ENCODE results near the gene KDM6B.
"Not testable (repeated sequence)": the region's sequence is repeated elsewhere in the genome, so short reads cannot be mapped to it uniquely, and the experiment has no call there.

Gene KDM6B

DNA sequence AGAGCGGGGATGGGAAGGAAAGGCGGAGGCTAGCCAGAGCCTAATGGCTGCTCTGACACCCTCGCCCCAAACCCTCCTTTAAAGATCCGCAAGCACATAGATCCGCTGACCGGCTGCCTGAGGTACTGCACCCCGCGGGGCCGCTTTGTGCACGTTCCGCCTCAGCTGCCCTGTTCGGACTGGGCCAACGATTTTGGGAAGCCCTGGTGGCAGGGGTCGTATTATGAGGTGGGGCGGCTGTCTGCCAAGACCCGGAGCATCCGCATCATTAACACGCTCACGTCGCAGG, 24.4 kb downstream of the KDM6B start:
- H3K27me3 Mint-ChIP-seq (ENCODE audit: low read depth): peaks cover 3% of the 10 kb centered on the region
- no peaks in the 10 kb centered on the region for H3K9me3 Mint-ChIP-seq
- peaks cover 17% of the 10 kb centered on the region for H3K36me3 Mint-ChIP-seq (ENCODE audit: low read depth)
- TF ChIP-seq, protein P1, sequence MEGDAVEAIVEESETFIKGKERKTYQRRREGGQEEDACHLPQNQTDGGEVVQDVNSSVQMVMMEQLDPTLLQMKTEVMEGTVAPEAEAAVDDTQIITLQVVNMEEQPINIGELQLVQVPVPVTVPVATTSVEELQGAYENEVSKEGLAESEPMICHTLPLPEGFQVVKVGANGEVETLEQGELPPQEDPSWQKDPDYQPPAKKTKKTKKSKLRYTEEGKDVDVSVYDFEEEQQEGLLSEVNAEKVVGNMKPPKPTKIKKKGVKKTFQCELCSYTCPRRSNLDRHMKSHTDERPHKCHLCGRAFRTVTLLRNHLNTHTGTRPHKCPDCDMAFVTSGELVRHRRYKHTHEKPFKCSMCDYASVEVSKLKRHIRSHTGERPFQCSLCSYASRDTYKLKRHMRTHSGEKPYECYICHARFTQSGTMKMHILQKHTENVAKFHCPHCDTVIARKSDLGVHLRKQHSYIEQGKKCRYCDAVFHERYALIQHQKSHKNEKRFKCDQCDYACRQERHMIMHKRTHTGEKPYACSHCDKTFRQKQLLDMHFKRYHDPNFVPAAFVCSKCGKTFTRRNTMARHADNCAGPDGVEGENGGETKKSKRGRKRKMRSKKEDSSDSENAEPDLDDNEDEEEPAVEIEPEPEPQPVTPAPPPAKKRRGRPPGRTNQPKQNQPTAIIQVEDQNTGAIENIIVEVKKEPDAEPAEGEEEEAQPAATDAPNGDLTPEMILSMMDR (IDR thresholded peaks at IDR 0.05; ENCODE audit: unreplicated experiment in 3 of 3): peak; percentile 38 to 57 (median 45)
- no peak overlapping the region for H3K4me3 Mint-ChIP-seq
- no peak overlapping the region for H3K27ac Mint-ChIP-seq
- H3K4me1 Mint-ChIP-seq: peaks cover 14% of the 10 kb centered on the region

DNA sequence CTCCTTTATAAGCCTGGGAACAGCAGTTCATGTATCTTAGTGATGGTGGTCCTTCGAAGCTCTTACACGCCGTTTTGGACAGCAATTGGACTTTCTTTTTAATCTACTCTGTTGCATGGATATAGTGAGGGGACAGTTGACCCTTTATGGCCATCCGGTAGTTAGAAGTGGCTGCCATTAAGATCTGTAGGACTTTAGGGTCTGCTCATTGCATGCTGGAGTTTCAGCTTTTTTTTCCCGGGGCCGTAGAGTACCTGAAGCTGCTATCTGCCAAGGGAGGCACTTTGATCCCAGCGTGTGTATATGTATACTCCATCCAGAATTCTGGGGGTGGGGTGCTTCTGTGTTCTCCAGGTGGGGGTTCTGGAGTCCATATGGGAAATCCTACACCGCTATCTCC, 25.0 kb downstream of the KDM6B start:
- Mint-ChIP-seq H3K4me3 (no peak overlapping the region), H3K27me3 (ENCODE audit: low read depth) (peaks cover 3% of the 10 kb centered on the region), H3K36me3 (ENCODE audit: low read depth) (peaks cover 13% of the 10 kb centered on the region), H3K9me3 (no peaks in the 10 kb centered on the region), H3K4me1 (peaks cover 19% of the 10 kb centered on the region), H3K27ac (no peak overlapping the region)
- TF ChIP-seq, protein P1 (IDR thresholded peaks at IDR 0.05; ENCODE audit: unreplicated experiment in 3 of 3): no peak

DNA sequence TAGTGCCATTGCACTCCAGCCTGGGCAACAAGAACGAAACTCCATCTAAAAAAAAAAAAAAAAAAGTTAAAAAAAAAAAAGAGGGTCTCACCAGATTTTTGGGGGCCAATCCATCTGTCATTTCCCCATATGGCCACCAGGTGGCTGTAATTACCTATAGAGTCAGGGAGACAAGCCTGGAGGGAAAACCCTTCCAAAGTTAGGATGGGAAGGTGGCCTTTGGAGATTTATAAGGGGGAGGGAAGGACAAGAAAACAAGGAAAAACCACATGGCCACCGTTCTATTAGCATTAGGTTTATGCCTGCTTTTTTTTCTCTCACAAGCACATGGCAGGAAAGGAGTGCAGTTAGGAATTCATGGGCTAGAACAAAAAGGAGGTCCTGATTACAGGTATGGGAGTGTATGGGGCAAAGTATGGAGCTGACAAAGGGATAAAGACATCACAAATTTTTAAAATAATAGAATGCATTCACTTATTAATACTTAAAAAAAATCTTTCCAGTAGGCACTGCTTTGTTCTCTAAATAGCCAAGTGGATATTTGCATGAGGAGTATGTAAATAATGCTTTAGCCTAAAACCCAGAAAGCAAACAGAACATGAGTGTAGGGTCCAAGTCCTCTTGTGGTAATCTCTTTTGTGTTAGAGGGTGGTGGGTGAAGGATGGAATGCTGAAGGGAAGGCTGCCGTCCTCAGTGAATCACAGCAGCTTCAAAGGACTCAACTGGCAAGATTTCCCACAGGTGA, 28.8 kb downstream of the KDM6B start:
- H3K27me3 Mint-ChIP-seq (ENCODE audit: low read depth): no peaks in the 10 kb centered on the region

DNA sequence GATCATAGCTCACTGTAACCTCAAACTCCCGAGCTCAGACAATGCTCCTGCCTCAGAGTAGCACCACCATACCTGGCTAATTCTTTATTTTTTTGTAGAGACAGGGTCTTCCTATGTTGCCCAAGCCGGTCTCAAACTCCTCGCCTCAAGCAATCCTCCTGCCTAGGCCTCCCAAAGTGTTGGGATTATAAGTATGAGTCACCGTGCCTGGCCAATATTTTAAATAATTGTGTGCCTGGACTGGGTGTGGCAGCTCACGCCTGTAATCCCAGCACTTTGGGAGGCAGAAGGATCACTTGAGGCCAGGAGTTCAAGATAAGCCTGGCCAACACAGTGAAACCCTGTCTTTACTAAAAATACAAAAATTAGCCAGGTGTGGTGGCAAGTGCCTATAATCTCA, 30.4 kb downstream of the KDM6B start:
- H3K27ac Mint-ChIP-seq; H3K27me3 Mint-ChIP-seq (ENCODE audit: low read depth); H3K4me3 Mint-ChIP-seq; H3K9me3 Mint-ChIP-seq: not testable (repeated sequence)
- Mint-ChIP-seq H3K36me3 (ENCODE audit: low read depth) (peaks cover 37% of the 10 kb centered on the region), H3K4me1 (peaks cover 20% of the 10 kb centered on the region)

More for the DNA sequence above, 28.8 kb downstream of the KDM6B start:
- Mint-ChIP-seq H3K27ac (peak overlapping the region in 2 of 3 experiments; percentile 3 to 20), H3K36me3 (ENCODE audit: low read depth) (peaks cover 32% of the 10 kb centered on the region), H3K4me1 (peaks cover 16% of the 10 kb centered on the region), H3K9me3 (no peaks in the 10 kb centered on the region), H3K4me3 (no peak overlapping the region)
- TF ChIP-seq, protein P1 (IDR thresholded peaks at IDR 0.05; ENCODE audit: unreplicated experiment in 3 of 3): peak; percentile 73 to 79 (median 77)

DNA sequence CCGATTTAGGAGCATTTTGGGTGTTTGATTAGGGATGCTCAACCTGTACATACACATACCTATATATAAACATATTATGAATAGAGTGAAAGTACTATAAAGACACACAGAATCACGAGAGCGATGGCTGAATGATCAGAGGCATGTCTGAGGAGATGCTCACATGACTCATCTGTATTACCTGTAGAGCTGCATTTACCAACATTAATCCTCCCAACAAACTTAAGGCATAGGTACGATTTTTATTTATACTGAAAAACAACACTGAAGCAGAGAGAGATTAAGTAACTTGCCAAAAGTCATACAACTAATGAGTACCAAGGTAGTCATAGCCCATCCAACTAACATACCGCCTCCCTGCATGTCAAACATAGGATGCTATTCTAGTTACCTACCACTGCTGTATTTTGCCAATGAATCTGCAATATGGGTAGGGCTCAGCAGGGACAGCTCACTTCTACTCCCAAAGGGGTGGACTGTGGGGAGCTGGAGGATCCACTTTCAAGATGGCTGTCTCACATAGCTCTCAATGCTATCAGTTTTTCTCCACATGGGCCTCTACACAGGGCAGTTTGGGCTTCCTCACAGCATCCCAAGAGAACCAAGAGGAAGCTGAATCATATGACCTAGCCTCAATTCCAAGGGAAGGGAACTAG, 31.1 kb downstream of the KDM6B start:
- Mint-ChIP-seq H3K9me3 (no peaks in the 10 kb centered on the region), H3K27ac (no peak overlapping the region), H3K27me3 (ENCODE audit: low read depth) (no peaks in the 10 kb centered on the region), H3K4me3 (no peak overlapping the region), H3K36me3 (ENCODE audit: low read depth) (peaks cover 40% of the 10 kb centered on the region), H3K4me1 (peaks cover 20% of the 10 kb centered on the region)
- TF ChIP-seq, protein P1 (IDR thresholded peaks at IDR 0.05; ENCODE audit: unreplicated experiment in 3 of 3): no peak

DNA sequence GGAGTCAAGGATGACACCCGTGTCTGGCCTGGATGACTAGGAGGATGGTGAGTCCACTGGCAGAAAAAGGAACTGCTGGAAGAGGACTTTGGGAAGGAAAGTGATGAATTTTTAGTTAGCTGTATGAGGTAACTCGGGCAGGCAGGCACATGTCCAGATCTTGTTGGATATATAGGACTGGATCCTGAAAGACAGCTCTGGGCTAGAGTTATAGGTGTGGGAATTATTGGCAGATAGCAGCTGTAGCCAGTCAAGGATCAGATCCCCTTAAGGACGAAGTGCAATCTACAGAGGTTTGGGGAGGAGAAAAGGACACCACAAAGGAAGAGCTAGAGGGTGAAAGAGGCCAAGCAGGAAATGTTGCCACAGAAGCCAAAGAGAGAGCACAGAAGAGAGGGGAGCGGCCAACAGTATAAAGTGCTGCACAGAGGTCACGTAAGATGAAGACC, 33.9 kb downstream of the KDM6B start:
- H3K27me3 Mint-ChIP-seq (ENCODE audit: low read depth): no peaks in the 10 kb centered on the region
- TF ChIP-seq, protein P1 (IDR thresholded peaks at IDR 0.05; ENCODE audit: unreplicated experiment in 3 of 3): no peak
- no peak overlapping the region for H3K27ac Mint-ChIP-seq
- peaks cover 15% of the 10 kb centered on the region for H3K4me1 Mint-ChIP-seq
- H3K36me3 Mint-ChIP-seq (ENCODE audit: low read depth): peaks cover 50% of the 10 kb centered on the region
- no peaks in the 10 kb centered on the region for H3K9me3 Mint-ChIP-seq
- no peak overlapping the region for H3K4me3 Mint-ChIP-seq

Data from nephron (organoid).